ENCODE data around the gene NGB. TPM values are rescaled to one million over a fixed set of nuclear protein-coding genes. Genes with fewer than 3 reads are reported as not detected.

The NGB gene
- total RNA-seq, 1 donor from 2014 or later = not detected

DNA sequence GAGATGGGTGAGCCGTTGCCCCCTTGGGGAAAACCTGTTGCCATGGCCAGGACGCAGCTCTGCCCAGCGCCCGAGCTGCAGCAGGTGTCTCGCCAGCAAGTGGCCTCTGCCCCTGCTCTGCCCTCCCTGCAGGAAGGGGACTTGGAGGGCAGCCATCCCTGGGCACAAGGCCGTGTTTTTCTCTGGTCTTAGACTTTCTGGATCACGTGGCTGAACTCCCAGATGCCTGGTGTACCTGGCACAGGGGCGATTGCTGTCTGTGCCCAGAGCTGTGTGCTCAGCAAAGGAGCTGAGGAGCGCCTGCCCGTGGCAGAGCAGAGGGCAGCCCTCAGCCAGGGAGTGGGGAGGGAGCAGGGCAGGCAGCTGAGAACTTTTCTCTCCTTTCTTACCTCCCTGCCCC is 51.4 kb downstream of the NGB start:
- no peak overlapping the region for H3K27ac Mint-ChIP-seq (ENCODE audit: unreplicated experiment)
- no peak for DNase-seq (ENCODE audit: low read depth, low spot score)
- H3K4me1 Mint-ChIP-seq = no peaks in the 10 kb centered on the region
- H3K36me3 Mint-ChIP-seq (ENCODE audit: low read depth) = no peaks in the 10 kb centered on the region
- no peak overlapping the region for H3K4me3 Mint-ChIP-seq
- H3K27me3 Mint-ChIP-seq (ENCODE audit: low read depth) = peaks cover 59% of the 10 kb centered on the region
- TF ChIP-seq, protein P1, sequence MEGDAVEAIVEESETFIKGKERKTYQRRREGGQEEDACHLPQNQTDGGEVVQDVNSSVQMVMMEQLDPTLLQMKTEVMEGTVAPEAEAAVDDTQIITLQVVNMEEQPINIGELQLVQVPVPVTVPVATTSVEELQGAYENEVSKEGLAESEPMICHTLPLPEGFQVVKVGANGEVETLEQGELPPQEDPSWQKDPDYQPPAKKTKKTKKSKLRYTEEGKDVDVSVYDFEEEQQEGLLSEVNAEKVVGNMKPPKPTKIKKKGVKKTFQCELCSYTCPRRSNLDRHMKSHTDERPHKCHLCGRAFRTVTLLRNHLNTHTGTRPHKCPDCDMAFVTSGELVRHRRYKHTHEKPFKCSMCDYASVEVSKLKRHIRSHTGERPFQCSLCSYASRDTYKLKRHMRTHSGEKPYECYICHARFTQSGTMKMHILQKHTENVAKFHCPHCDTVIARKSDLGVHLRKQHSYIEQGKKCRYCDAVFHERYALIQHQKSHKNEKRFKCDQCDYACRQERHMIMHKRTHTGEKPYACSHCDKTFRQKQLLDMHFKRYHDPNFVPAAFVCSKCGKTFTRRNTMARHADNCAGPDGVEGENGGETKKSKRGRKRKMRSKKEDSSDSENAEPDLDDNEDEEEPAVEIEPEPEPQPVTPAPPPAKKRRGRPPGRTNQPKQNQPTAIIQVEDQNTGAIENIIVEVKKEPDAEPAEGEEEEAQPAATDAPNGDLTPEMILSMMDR (conservative IDR thresholded peaks at IDR 0.05) = no peak
- H3K9me3 Mint-ChIP-seq = no peaks in the 10 kb centered on the region

DNA sequence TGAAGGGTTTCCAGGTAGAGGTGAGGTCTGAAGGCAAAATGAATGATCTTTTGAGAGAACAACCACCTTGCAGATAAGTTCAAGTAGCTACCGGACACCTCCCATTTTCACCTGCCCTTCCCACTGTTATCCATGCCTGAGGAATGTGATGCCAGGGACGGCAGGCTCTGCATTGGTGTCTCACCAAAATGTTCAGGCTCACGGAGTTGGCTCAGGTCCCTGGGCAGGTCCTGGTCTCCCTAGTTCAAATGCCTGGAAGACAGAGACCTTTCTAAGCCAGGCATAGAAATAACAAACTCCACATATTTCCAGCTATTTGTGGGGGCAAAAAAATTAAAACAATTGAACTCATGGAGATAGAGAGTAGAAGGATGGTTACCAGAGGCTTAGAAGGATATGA is 53.5 kb downstream of the NGB start:
- Mint-ChIP-seq H3K4me1 (no peaks in the 10 kb centered on the region), H3K27me3 (ENCODE audit: low read depth) (peaks cover 70% of the 10 kb centered on the region), H3K4me3 (no peak overlapping the region), H3K27ac (ENCODE audit: unreplicated experiment) (no peak overlapping the region), H3K9me3 (no peaks in the 10 kb centered on the region), H3K36me3 (ENCODE audit: low read depth) (no peaks in the 10 kb centered on the region)
- no peak for DNase-seq (ENCODE audit: low read depth, low spot score)
- TF ChIP-seq, protein P1 (conservative IDR thresholded peaks at IDR 0.05) = no peak

Small RNA genes lying within 50 kb of the gene (microRNA-seq; reads per million reads assigned to microRNA genes)
- gene MIR1260A = not detected

Other genes with a start within 250 kb of the NGB start
- 42.6 and 43.6 TPM in 2 replicates for gene IRF2BPL, start 242.5 kb downstream of the NGB start, total RNA-seq
- 28.7 and 29.8 TPM in 2 replicates for gene CIPC, start 172.9 kb downstream of the NGB start, total RNA-seq
- gene ZDHHC22, start 129.4 kb downstream of the NGB start, total RNA-seq = 5.6 and 5.9 TPM in 2 replicates
- 0.59 and 0.91 TPM in 2 replicates for gene TMEM63C, start 89.4 kb downstream of the NGB start, total RNA-seq
- 46.0 and 46.8 TPM in 2 replicates for gene POMT2, start 49.7 kb upstream of the NGB start, total RNA-seq
- gene GSTZ1, start 49.8 kb upstream of the NGB start, total RNA-seq = 24.5 and 27.3 TPM in 2 replicates
- gene TMED8, start 105.9 kb upstream of the NGB start, total RNA-seq = 19.1 and 20.2 TPM in 2 replicates
- 4.3 and 7.8 TPM in 2 replicates for gene SAMD15, start 106.2 kb upstream of the NGB start, total RNA-seq
- 0.47 and 0.48 TPM in 2 replicates for gene NOXRED1, start 152.3 kb upstream of the NGB start, total RNA-seq
- 22.9 and 23.6 TPM in 2 replicates for gene VIPAS39, start 186.4 kb upstream of the NGB start, total RNA-seq
- 190 and 210 TPM in 2 replicates for gene AHSA1, start 186.9 kb upstream of the NGB start, total RNA-seq
- 0.16 TPM in 1 of 2 replicates, not detected in the other for gene ISM2, start 227.6 kb upstream of the NGB start, total RNA-seq